GM12872 (cell line): Measurements from ENCODE around the gene PSMD9.

Source experiments
- CTCF ChIP-seq: IDR thresholded peaks from 3 replicates; pipeline ENCODE4 v1.5.1; 2011; ENCODE audit warnings: low read depth, mild to moderate bottlenecking, low read length, moderate library complexity; ENCODE audit not compliant: insufficient read depth

The PSMD9 gene

DNA sequence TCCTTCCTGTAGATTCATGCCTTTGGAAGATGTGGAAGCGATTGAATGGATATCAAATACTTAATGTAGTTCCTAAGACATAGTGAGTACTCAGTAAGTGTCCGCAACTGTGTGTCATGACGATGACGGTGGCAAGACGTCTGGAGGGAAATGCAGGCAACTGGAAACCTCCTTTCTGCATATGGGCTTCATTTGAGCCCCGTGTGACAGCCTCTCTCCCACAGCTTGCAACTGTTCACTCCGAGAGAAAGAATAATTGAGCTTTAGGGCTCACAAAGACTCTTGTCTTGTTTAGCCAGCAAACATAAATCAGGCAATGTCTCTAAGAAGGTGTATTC, 36.7 kb downstream of the PSMD9 start:
- no peak for TF ChIP-seq CTCF

DNA sequence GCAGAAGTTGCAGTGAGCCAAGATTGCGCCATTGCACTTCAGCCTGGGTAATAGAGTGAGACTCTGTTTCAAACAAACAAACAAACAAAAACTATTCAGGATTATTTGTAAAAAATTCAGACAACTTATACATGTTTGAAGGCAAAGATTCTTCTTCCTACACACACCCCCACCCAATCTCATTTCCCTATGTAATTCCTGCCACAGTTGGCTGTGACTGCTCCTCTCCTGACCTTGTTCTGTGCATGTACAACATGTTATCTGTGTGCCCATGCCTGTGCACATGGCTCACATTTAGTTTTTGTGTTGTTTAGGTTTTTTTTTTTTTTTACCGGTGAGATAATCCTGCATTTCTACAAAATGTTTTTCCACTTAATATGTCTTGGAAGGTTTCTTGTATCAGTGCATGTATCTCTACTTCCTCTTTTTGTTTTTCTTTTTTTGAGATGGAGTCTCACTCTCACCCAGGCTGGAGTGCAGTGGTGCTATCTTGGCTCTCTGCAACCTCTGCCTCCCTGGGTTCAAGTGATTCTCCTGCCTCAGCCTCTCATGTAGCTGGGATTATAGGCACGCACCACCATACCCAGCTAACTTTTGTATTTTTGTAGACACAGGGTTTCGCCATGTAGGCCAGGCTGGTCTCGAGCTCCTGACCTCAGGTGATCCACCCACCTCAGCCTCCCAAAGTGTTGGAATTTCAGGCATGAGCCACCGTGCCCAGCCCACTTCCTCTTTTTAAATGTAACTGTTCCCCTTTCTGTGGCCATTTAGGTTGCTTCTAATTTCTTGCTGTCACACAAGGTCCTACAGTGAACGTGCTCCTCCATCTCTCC, 38.5 kb downstream of the PSMD9 start:
- TF ChIP-seq CTCF, result no peak

DNA sequence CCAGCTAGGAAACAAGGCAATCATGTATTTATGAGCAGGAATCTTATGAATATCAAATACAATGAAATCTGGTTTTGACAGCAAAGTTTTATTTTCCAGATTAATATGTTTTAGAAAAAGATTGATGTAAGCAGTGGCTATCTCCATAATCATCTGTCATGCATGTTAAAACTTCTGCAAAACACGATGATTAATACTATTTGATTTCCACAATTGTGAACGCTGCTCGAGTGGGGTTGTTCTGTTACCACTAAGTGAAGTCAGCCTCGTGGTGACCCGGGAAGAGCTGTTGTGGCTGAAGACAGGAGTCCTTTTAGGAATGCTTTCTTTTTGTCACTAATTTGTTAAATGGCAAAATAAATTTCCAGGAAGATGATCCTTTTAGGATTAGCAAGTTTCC, 39.2 kb downstream of the PSMD9 start:
- TF ChIP-seq CTCF, result no peak

- no peak for TF ChIP-seq CTCF
Measured at GRCh38 chr12:121930862-121931261, 42.3 kb downstream of the PSMD9 start.

GRCh38 chr12:121932176-121932536, 43.6 kb downstream of the PSMD9 start:
- no peak for TF ChIP-seq CTCF

GRCh38 chr12:121932914-121933521, 44.4 kb downstream of the PSMD9 start:
- no peak for TF ChIP-seq CTCF

DNA sequence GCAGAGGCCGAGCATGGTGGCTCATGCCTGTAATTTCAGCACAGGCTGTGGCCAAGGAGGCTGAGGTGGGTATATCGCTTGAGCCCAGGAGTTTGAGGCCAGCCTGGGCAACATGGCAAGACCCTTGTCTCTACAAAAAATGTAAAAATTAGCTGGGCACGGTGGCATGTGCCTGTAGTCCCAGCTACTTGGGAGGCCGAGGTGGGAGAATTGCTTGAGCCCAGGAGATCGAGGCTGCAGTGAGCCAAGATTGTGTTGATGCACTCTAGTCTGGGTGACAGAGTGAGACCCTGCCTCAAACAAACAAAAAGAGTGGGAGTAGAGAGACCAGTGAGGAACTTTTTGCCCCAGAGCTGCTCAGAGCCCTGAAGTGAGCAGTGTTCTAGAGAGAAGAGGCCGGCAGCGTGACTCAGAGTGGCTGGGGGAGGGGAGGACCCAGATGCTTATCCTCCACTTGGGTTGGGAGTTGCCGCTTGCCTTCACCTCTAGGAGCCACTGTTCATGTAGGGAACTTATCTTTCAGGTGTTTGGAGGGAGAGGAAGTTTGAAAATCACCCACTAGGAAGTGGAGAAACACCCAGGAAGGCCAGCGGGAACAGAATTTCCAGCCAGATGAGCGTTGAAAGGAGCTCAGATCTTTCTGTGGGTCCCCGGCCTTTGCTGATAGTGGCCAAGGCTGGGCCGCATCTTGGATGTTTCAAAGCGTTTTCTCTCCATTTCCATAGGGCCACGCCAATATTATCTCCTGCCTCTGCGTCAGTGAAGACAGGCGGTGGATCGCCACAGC, 45.1 kb downstream of the PSMD9 start:
- TF ChIP-seq CTCF, result no peak
